OCI-LY3 (cell line): Measurements from ENCODE around the gene LAMTOR1.

ENCODE experiments used
- CTCF ChIP-seq: fragments of 200-600, 300-600 bp; sonication (generic); IDR thresholded peaks from 2 replicates; pipeline ENCODE4 v1.5.1; 2014; ENCODE audit warnings: antibody characterized with exemption, low read length, low read depth
- EZH2phosphoT487 ChIP-seq: fragments of 200-600 bp; shearing (Covaris generic); IDR thresholded peaks from 2 replicates; pipeline ENCODE4 v1.6.1; 2018; ENCODE audit warnings: antibody characterized with exemption, mixed run types, low read depth

GRCh38 chr11:72079819-72080325 is 23.2 kb downstream of the LAMTOR1 start:
- TF ChIP-seq CTCF (no peak), EZH2phosphoT487 (no peak)
